K562 (cell line): ENCODE measurements around the gene EPGN. TPM values are rescaled to one million over a fixed set of nuclear protein-coding genes. Genes with fewer than 3 reads are reported as not detected.

Experiments used
- ATAC-seq: fragments of 200-7000 bp; cut with Tn5 transposase; 3 replicates; pipeline ENCODE4 v1.9.1; 2020; ENCODE audit warnings: moderate library complexity
- BruUV-seq: library from RNA; stranded (reverse); fragments of 400-500 nt; replicated peaks from 2 replicates; lab custom pipeline; 2021; lab: Mats Ljungman, UMichigan
- CTCF ChIA-PET: fragments of 300-600 bp; formaldehyde crosslinking; extraction: SDS; loops from one replicate; lab custom pipeline; 2021; ENCODE audit warnings: low intra/inter-chr PET ratio; lab: Yijun Ruan, JAX
- POLR2A ChIA-PET: fragments of 300-600, 350-650 bp; sonication (Branson Sonifier 250); formaldehyde crosslinking; extraction: SDS; loops from one replicate; lab custom pipeline; 2021; ENCODE audit warnings: antibody characterized with exemption, inconsistent platforms; lab: Yijun Ruan, JAX
- DNase-seq, 4 experiments: peaks; one replicate each; pipeline versions ENCODE4 v3.0.0 to v3.0.0-alpha.2; 2011 to 2018; ENCODE audit warnings: low spot score in 3 of 4, mixed read lengths in 3 of 4; ENCODE audit errors: extremely low read depth in 1 of 4
- FAIRE-seq: peaks from 2 replicates; lab custom pipeline; 2011; peaks lifted over from hg19 to GRCh38; lab: Jason Lieb, UNC
- H2AFZ ChIP-seq: 2 replicates; pipeline ENCODE4 v1.6.0; 2011; ENCODE audit warnings: low read depth, low read length, control low read depth, inconsistent platforms
- H3K27ac ChIP-seq: fragments of 200-600 bp; 3 replicates; pipeline ENCODE4 v1.8.0; 2011; ENCODE audit warnings: low read depth, mild to moderate bottlenecking, control low read depth, inconsistent platforms, low read length, moderate library complexity, mixed read lengths; ENCODE audit errors: extremely low read depth
- H3K27me3 ChIP-seq, 2 experiments: fragments of 300-600 bp in 1 of 2; 2 replicates in 1 of 2; 3 replicates in 1 of 2; pipeline versions ENCODE4 v1.6.0 to v1.8.0; 2011; ENCODE audit warnings: inconsistent platforms in 2 of 2, low read length in 2 of 2, mild to moderate bottlenecking in 1 of 2, mixed read lengths in 1 of 2, moderate library complexity in 1 of 2; ENCODE audit not compliant: control insufficient read depth in 2 of 2, insufficient read depth in 2 of 2
- H3K36me3 ChIP-seq: fragments of 300-600 bp; 3 replicates; pipeline ENCODE4 v1.8.0; 2011; ENCODE audit warnings: mild to moderate bottlenecking, low read length, inconsistent platforms; ENCODE audit not compliant: control insufficient read depth, insufficient read depth
- H3K4me1 ChIP-seq, 2 experiments: fragments of 200-600 bp in 1 of 2; replicated peaks in 1 of 2; 2 replicates in 1 of 2; 3 replicates in 1 of 2; pipeline versions ENCODE4 v1.5.1 to v1.8.0; 2011; ENCODE audit warnings: inconsistent platforms in 2 of 2, low read length in 2 of 2, mild to moderate bottlenecking in 1 of 2, mixed read lengths in 1 of 2, moderate library complexity in 1 of 2; ENCODE audit not compliant: control insufficient read depth in 2 of 2, insufficient read depth in 2 of 2
- H3K4me2 ChIP-seq: 2 replicates; pipeline ENCODE4 v1.6.1; 2011; ENCODE audit warnings: low read length, control low read depth, inconsistent platforms, mixed read lengths; ENCODE audit not compliant: insufficient read depth
- H3K4me3 ChIP-seq: fragments of 200-600 bp; sonication (generic), shearing (Covaris generic); 2 replicates; pipeline ENCODE4 v1.5.1; 2016; ENCODE audit warnings: control low read depth, inconsistent platforms
- H3K79me2 ChIP-seq: fragments of 200-600 bp; 3 replicates; pipeline ENCODE4 v1.8.0; 2011; ENCODE audit warnings: low read length, inconsistent platforms; ENCODE audit not compliant: control insufficient read depth, insufficient read depth
- H3K9ac ChIP-seq, 2 experiments: 2 replicates each; pipeline versions ENCODE4 v1.6.0 to v1.6.1; 2011; ENCODE audit warnings: low read depth in 2 of 2, low read length in 2 of 2, control low read depth in 1 of 2, inconsistent platforms in 1 of 2, mild to moderate bottlenecking in 1 of 2, mixed read lengths in 1 of 2; ENCODE audit not compliant: insufficient read depth in 1 of 2
- H3K9me1 ChIP-seq: one replicate; pipeline ENCODE4 v1.6.0; 2011; ENCODE audit warnings: inconsistent platforms, mild to moderate bottlenecking, low read length, moderate library complexity; ENCODE audit not compliant: control insufficient read depth, insufficient read depth
- H3K9me3 ChIP-seq: replicated peaks from 2 replicates; pipeline ENCODE4 v1.5.1; 2011; ENCODE audit warnings: low read depth, low read length, inconsistent platforms; ENCODE audit not compliant: control insufficient read depth, insufficient read depth
- H4K20me1 ChIP-seq: replicated peaks from 2 replicates; pipeline ENCODE4 v1.6.1; 2011; ENCODE audit warnings: low read length, inconsistent platforms, mixed read lengths; ENCODE audit not compliant: control insufficient read depth, insufficient read depth
- CXXC5 ChIP-seq: fragments of 250-450 bp; sonication (Bioruptor Pico); IDR thresholded peaks from 2 replicates; pipeline ENCODE4 v1.8.0; 2022; ENCODE audit warnings: inconsistent platforms, mild to moderate bottlenecking, moderate library complexity
- FUS ChIP-seq: fragments of 200-400 bp; formaldehyde crosslinking; optimal IDR thresholded peaks from 2 replicates; pipeline ENCODE3; 2017; ENCODE audit warnings: low read depth, low read length
- MAZ ChIP-seq, 2 experiments: fragments of 450-650 bp in 1 of 2; sonication (generic) in 1 of 2; formaldehyde crosslinking; IDR thresholded peaks in 1 of 2; conservative IDR thresholded peaks in 1 of 2; 2 replicates each; pipeline versions ENCODE4 v1.4.0 to v1.5.0; 2020; ENCODE audit warnings: mild to moderate bottlenecking in 1 of 2, missing genetic modification reagents in 1 of 2
- NFIC ChIP-seq: fragments of 450-650 bp; IDR thresholded peaks from 2 replicates; pipeline ENCODE4 v1.6.1; 2017; ENCODE audit warnings: mild to moderate bottlenecking, inconsistent platforms
- ZNF184 ChIP-seq: sonication (generic); formaldehyde crosslinking; IDR thresholded peaks from 2 replicates; pipeline ENCODE4 v1.5.0; 2020; ENCODE audit warnings: missing genetic modification reagents
- WGBS: fragments of 100-300 bp; shearing (Covaris generic); methylation state at CpG from one replicate; pipeline ENCODE4 v1.1.6; 2016; ENCODE audit warnings: low coverage, mixed read lengths; ENCODE audit not compliant: insufficient coverage; ENCODE audit errors: missing lambda C conversion rate; 5-methylcytosine and 5-hydroxymethylcytosine counted together
- in situ Hi-C: fragments of 300-500 bp; cut with MboI; formaldehyde crosslinking; loops from 4 replicates; pipeline ENCODE4 v1.15.0; 2018; ENCODE audit warnings: inconsistent platforms, mixed read lengths
- intact Hi-C: fragments of 100-400 bp; cut with micrococcal nuclease; formaldehyde crosslinking; loops from 2 replicates; pipeline ENCODE4 v1.14.2; 2022
- polyA plus RNA-seq, 8 experiments: library from polyadenylated mRNA; depleted of rRNA in 4 of 8; stranded (reverse) in 5 of 8; unstranded in 3 of 8; fragments of >200 nt; fragmentation: Nextera tagmentation in 2 of 8; fragmentation: Illumina TruSeq in 1 of 8; extraction: Ambion mirVana in 2 of 8; extraction: Trizol in 1 of 8; gene quantifications; 2 replicates each; pipeline versions ENCODE4 v1.2.1 to v1.2.3, GENCODE V29; 2011 to 2014; ENCODE audit warnings: inconsistent platforms in 1 of 8, missing spikeins in 1 of 8
- total RNA-seq, 7 experiments: library from RNA; depleted of rRNA in 6 of 7; stranded (reverse); fragments of >200 nt in 6 of 7; fragmentation: Illumina TruSeq in 2 of 7; extraction: Trizol in 2 of 7; gene quantifications; 2 replicates each; pipeline versions ENCODE4 v1.2.1 to v1.2.3, GENCODE V29; 2011 to 2021; ENCODE audit warnings: low replicate concordance in 1 of 7
- TF ChIP-seq, protein P1 (sequence below): IDR thresholded peaks from 2 replicates; pipeline ENCODE4 v1.6.1; 2014; ENCODE audit warnings: antibody characterized with exemption
- TF ChIP-seq, protein P2 (sequence below): sonication (generic); formaldehyde crosslinking; IDR thresholded peaks from 2 replicates; pipeline ENCODE4 v1.8.0; 2022; ENCODE audit warnings: missing genetic modification reagents, mild to moderate bottlenecking, borderline replicate concordance
- TF ChIP-seq, protein P3 (sequence below): fragments of 450-650 bp; IDR thresholded peaks from 2 replicates; pipeline ENCODE4 v1.6.1; 2018; ENCODE audit not compliant: partially characterized antibody

Gene EPGN
- total and polyA plus RNA-seq, 9 of the 15 experiments (the other 6 are each of a cell fraction or from before 2014, with no cell fraction given) = 0.10 to 0.56 TPM; not detected in 7

DNA sequence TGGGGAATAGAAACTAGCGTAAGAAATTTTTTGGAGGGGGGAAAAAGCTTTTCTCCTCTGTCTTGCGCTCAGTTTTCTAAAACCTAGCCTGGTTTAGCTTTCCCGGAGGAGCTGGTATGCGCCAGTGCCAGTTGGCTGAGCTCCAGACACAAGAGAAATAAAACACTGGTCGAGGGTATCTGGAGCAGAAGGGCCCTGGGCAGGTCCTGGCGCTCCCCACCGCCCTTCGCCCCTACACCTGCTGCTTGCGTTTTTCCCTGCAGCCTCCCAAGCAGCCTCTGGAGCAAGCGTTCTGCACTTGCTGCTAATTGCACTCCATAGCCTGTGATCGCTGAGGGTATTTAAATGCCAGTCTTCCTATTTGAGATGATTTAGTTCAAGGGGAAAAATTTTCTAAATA lies 57.5 kb downstream of the EPGN start:
- DNase-seq = peak in 2 of 4 experiments; percentile 20 to 53
- H4K20me1 ChIP-seq = no peaks in the 10 kb centered on the region
- intact Hi-C loops (no loop called here), in situ Hi-C loops (no loop called here)
- no peak for FAIRE-seq
- ChIA-PET POLR2A (interaction anchor here (0.7 kb wide), 1 partner anchor 19 kb away, joined by 3 read pairs; no protein-coding TSS in a partner anchor), CTCF (no interaction called here)
- H3K27ac ChIP-seq = peak overlapping the region; percentile 81
- peak overlapping the region; percentile 84 for H3K4me2 ChIP-seq
- peak overlapping the region; percentile 70 to 85 for H3K9ac ChIP-seq
- H3K27me3 ChIP-seq = no peaks in the 10 kb centered on the region
- H3K4me3 ChIP-seq = peak overlapping the region; percentile 63
- BruUV-seq = TSS peak; percentile 55
- peaks cover 5 to 17% of the 10 kb centered on the region in 2 experiments; a peak in 2 of 5 replicates for H3K4me1 ChIP-seq
- peak; percentile 50 for ATAC-seq
- H3K36me3 ChIP-seq = no peaks in the 10 kb centered on the region
- H3K9me1 ChIP-seq = no peaks in the 10 kb centered on the region
- H2AFZ ChIP-seq = peak overlapping the region; percentile 97
- TF ChIP-seq NFIC = 0 out of 2 replicates have a peak, but pooled peaks have one; percentile 22
- TF ChIP-seq, protein P1, sequence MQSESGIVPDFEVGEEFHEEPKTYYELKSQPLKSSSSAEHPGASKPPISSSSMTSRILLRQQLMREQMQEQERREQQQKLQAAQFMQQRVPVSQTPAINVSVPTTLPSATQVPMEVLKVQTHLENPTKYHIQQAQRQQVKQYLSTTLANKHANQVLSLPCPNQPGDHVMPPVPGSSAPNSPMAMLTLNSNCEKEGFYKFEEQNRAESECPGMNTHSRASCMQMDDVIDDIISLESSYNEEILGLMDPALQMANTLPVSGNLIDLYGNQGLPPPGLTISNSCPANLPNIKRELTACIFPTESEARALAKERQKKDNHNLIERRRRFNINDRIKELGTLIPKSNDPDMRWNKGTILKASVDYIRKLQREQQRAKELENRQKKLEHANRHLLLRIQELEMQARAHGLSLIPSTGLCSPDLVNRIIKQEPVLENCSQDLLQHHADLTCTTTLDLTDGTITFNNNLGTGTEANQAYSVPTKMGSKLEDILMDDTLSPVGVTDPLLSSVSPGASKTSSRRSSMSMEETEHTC = no peak
- TF ChIP-seq, protein P2, sequence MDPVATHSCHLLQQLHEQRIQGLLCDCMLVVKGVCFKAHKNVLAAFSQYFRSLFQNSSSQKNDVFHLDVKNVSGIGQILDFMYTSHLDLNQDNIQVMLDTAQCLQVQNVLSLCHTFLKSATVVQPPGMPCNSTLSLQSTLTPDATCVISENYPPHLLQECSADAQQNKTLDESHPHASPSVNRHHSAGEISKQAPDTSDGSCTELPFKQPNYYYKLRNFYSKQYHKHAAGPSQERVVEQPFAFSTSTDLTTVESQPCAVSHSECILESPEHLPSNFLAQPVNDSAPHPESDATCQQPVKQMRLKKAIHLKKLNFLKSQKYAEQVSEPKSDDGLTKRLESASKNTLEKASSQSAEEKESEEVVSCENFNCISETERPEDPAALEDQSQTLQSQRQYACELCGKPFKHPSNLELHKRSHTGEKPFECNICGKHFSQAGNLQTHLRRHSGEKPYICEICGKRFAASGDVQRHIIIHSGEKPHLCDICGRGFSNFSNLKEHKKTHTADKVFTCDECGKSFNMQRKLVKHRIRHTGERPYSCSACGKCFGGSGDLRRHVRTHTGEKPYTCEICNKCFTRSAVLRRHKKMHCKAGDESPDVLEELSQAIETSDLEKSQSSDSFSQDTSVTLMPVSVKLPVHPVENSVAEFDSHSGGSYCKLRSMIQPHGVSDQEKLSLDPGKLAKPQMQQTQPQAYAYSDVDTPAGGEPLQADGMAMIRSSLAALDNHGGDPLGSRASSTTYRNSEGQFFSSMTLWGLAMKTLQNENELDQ (CRISPR knock-in tag) = no peak
- 0 out of 4 replicates have a peak, but pooled peaks of 1 of the 2 experiments have one; percentile 5 for TF ChIP-seq MAZ (CRISPR knock-in tag; conservative IDR thresholded peaks at IDR 0.05 in 1 of 2, IDR thresholded peaks at IDR 0.05 in 1 of 2)
- 0 out of 2 replicates have a peak, but pooled peaks have one; percentile 7 for TF ChIP-seq CXXC5
- no peak for TF ChIP-seq FUS
- no peak for TF ChIP-seq ZNF184 (CRISPR knock-in tag)
- TF ChIP-seq, protein P3, sequence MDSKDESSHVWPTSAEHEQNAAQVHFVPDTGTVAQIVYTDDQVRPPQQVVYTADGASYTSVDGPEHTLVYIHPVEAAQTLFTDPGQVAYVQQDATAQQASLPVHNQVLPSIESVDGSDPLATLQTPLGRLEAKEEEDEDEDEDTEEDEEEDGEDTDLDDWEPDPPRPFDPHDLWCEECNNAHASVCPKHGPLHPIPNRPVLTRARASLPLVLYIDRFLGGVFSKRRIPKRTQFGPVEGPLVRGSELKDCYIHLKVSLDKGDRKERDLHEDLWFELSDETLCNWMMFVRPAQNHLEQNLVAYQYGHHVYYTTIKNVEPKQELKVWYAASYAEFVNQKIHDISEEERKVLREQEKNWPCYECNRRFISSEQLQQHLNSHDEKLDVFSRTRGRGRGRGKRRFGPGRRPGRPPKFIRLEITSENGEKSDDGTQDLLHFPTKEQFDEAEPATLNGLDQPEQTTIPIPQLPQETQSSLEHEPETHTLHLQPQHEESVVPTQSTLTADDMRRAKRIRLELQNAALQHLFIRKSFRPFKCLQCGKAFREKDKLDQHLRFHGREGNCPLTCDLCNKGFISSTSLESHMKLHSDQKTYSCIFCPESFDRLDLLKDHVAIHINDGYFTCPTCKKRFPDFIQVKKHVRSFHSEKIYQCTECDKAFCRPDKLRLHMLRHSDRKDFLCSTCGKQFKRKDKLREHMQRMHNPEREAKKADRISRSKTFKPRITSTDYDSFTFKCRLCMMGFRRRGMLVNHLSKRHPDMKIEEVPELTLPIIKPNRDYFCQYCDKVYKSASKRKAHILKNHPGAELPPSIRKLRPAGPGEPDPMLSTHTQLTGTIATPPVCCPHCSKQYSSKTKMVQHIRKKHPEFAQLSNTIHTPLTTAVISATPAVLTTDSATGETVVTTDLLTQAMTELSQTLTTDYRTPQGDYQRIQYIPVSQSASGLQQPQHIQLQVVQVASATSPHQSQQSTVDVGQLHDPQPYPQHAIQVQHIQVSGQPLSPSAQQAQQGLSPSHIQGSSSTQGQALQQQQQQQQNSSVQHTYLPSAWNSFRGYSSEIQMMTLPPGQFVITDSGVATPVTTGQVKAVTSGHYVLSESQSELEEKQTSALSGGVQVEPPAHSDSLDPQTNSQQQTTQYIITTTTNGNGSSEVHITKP = peak; percentile 21
- peaks cover 65% of the 10 kb centered on the region for H3K79me2 ChIP-seq
- no peaks in the 10 kb centered on the region for H3K9me3 ChIP-seq
- WGBS = 13% methylated on average over 11 of the region's 11 CpGs
